HG03066 (cell line): Measurements from ENCODE around the gene SDK1.
"Not testable (repeated sequence)": the region's sequence is repeated elsewhere in the genome, so short reads cannot be mapped to it uniquely, and the experiment has no call there.

ENCODE experiments used
- ATAC-seq: cut with Tn5 transposase; IDR thresholded peaks from one replicate; pipeline ENCODE4 v1.9.1; 2021; ENCODE audit warnings: low read depth; ENCODE audit not compliant: unreplicated experiment

Gene SDK1

GRCh38 chr7:3696113-3696512 lies 395.1 kb downstream of the SDK1 start:
- ATAC-seq: no peak

- no peak for ATAC-seq
These were observed 396.4 kb downstream of the SDK1 start for GRCh38 chr7:3697472-3697871.

GRCh38 chr7:3705258-3705657 lies 404.2 kb downstream of the SDK1 start:
- ATAC-seq: no peak

GRCh38 chr7:3706091-3706490 lies 405.0 kb downstream of the SDK1 start:
- not testable (repeated sequence) for ATAC-seq

GRCh38 chr7:3710122-3710521 lies 409.1 kb downstream of the SDK1 start:
- no peak for ATAC-seq

- no peak for ATAC-seq
These were observed 409.5 kb downstream of the SDK1 start for GRCh38 chr7:3710531-3710930.

GRCh38 chr7:3712841-3713240 lies 411.8 kb downstream of the SDK1 start:
- no peak for ATAC-seq

GRCh38 chr7:3721422-3721821 lies 420.4 kb downstream of the SDK1 start:
- no peak for ATAC-seq

GRCh38 chr7:3722396-3722922 lies 421.4 kb downstream of the SDK1 start:
- no peak for ATAC-seq

- ATAC-seq: no peak
These were observed 424.4 kb downstream of the SDK1 start for GRCh38 chr7:3725155-3726059.

GRCh38 chr7:3730276-3730675 lies 429.2 kb downstream of the SDK1 start:
- ATAC-seq: no peak

- no peak for ATAC-seq
These were observed 431.4 kb downstream of the SDK1 start for GRCh38 chr7:3732395-3733005.

GRCh38 chr7:3733541-3734140 lies 432.6 kb downstream of the SDK1 start:
- ATAC-seq: no peak

- ATAC-seq: no peak
These were observed 437.9 kb downstream of the SDK1 start for GRCh38 chr7:3738964-3739363.

GRCh38 chr7:3739983-3740382 lies 438.9 kb downstream of the SDK1 start:
- no peak for ATAC-seq

GRCh38 chr7:3747467-3747866 lies 446.4 kb downstream of the SDK1 start:
- no peak for ATAC-seq

GRCh38 chr7:3748389-3748788 lies 447.3 kb downstream of the SDK1 start:
- no peak for ATAC-seq

GRCh38 chr7:3753868-3754267 lies 452.8 kb downstream of the SDK1 start:
- no peak for ATAC-seq

- no peak for ATAC-seq
These were observed 453.7 kb downstream of the SDK1 start for GRCh38 chr7:3754493-3755341.

- not testable (repeated sequence) for ATAC-seq
These were observed 454.9 kb downstream of the SDK1 start for GRCh38 chr7:3755778-3756453.
